ENCODE results near the gene TNFRSF6B.

Gene TNFRSF6B

DNA sequence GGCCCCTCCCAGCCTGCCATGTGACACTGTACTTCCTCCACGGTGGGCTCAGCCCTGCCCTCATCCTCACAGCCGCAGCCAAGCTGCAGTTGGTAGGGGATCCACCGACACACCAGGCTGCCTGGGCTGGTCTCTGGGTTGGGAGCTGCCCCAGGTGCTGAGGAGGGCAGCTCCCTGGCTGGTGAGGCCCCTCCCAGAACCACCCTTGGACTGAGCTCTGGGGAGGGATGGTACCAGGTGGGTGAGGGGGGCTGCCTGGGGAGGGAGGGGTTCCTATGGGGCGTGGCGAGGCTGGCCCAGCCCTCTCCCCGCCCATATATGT is 185 bp upstream of the TNFRSF6B start:
- peak; percentile 3 for ATAC-seq

DNA sequence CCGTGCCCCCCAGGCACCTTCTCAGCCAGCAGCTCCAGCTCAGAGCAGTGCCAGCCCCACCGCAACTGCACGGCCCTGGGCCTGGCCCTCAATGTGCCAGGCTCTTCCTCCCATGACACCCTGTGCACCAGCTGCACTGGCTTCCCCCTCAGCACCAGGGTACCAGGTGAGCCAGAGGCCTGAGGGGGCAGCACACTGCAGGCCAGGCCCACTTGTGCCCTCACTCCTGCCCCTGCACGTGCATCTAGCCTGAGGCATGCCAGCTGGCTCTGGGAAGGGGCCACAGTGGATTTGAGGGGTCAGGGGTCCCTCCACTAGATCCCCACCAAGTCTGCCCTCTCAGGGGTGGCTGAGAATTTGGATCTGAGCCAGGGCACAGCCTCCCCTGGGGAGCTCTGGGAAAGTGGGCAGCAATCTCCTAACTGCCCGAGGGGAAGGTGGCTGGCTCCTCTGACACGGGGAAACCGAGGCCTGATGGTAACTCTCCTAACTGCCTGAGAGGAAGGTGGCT is 960 bp downstream of the TNFRSF6B start:
- TF ChIP-seq TOX (CRISPR knock-in tag; IDR thresholded peaks at IDR 0.05; ENCODE audit: borderline replicate concordance): no peak
- TF ChIP-seq PPARA (CRISPR knock-in tag; IDR thresholded peaks at IDR 0.05; ENCODE audit: borderline replicate concordance): no peak
- no peak for TF ChIP-seq ARNTL (CRISPR knock-in tag; IDR thresholded peaks at IDR 0.05; ENCODE audit: borderline replicate concordance, low read depth)
- TF ChIP-seq ZFP3 (CRISPR knock-in tag; IDR thresholded peaks at IDR 0.05): no peak
- ATAC-seq: peak; percentile 0; the same call in 1 of the 3 replicates

More for the DNA sequence above, 185 bp upstream of the TNFRSF6B start:
- TF ChIP-seq SNAI2 (CRISPR knock-in tag; IDR thresholded peaks at IDR 0.05) (no peak), RARB (CRISPR knock-in tag; IDR thresholded peaks at IDR 0.05) (no peak)

DNA sequence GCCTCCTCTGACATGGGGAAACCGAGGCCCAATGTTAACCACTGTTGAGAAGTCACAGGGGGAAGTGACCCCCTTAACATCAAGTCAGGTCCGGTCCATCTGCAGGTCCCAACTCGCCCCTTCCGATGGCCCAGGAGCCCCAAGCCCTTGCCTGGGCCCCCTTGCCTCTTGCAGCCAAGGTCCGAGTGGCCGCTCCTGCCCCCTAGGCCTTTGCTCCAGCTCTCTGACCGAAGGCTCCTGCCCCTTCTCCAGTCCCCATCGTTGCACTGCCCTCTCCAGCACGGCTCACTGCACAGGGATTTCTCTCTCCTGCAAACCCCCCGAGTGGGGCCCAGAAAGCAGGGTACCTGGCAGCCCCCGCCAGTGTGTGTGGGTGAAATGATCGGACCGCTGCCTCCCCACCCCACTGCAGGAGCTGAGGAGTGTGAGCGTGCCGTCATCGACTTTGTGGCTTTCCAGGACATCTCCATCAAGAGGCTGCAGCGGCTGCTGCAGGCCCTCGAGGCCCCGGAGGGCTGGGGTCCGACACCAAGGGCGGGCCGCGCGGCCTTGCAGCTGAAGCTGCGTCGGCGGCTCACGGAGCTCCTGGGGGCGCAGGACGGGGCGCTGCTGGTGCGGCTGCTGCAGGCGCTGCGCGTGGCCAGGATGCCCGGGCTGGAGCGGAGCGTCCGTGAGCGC is 1.6 kb downstream of the TNFRSF6B start:
- ATAC-seq: no peak
- TF ChIP-seq ZFP30 (CRISPR knock-in tag; IDR thresholded peaks at IDR 0.05) (no peak), ESRRG (CRISPR knock-in tag; IDR thresholded peaks at IDR 0.05) (no peak), ISL1 (CRISPR knock-in tag; IDR thresholded peaks at IDR 0.05) (no peak), TOX (CRISPR knock-in tag; IDR thresholded peaks at IDR 0.05; ENCODE audit: borderline replicate concordance) (no peak), ZNF8 (CRISPR knock-in tag; IDR thresholded peaks at IDR 0.05) (no peak), BACH2 (CRISPR knock-in tag; IDR thresholded peaks at IDR 0.05; ENCODE audit: borderline replicate concordance) (no peak)

DNA sequence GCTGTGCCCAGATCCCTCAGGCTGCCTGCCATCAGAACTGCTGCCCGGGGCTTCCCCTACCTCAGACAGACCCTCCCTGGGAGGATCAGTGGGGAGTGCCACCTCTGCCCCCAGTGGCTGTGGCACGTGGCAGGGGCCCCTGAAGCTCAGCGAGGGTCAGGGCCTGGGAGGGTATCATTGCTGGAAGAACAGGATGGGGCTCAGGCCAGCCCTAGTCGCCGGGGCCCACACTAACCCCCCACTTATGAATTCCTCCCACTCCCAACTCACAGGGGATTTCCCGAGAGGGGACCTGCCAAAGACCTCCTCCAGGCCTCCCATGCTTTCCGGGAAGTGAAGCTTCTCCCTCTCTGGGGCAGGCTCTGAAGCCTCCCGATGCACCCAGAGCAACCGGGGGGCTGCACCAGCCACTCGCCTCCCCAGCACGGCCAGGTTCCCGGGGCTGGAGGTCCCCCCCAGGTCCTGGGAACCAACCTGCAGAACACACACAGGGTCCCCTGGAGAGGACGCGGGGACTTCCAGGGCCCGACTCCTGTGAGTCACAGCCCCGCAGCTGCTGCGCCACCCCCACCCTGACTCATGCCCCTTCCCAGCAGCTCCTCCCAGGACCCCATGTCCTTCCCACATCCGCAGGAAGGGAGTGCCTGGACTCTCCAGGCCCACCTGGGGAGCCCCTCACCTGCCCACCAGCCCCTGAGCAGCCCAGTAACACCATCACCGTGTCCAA is 2.5 kb downstream of the TNFRSF6B start:
- peak; percentile 67 for ATAC-seq
- TF ChIP-seq GLIS3 (CRISPR knock-in tag; IDR thresholded peaks at IDR 0.05) (peak; percentile 10; the same call in 1 of the 2 replicates), ZNF8 (CRISPR knock-in tag; IDR thresholded peaks at IDR 0.05) (0 out of 2 replicates have a peak, but pooled peaks have one; percentile 18), TCF4 (CRISPR knock-in tag; IDR thresholded peaks at IDR 0.05; ENCODE audit: borderline replicate concordance) (no peak), ARNTL (CRISPR knock-in tag; IDR thresholded peaks at IDR 0.05; ENCODE audit: borderline replicate concordance, low read depth) (no peak), BACH2 (CRISPR knock-in tag; IDR thresholded peaks at IDR 0.05; ENCODE audit: borderline replicate concordance) (no peak), CSDC2 (CRISPR knock-in tag; IDR thresholded peaks at IDR 0.05) (no peak), ZFP3 (CRISPR knock-in tag; IDR thresholded peaks at IDR 0.05) (no peak)
- TF ChIP-seq, protein P1, sequence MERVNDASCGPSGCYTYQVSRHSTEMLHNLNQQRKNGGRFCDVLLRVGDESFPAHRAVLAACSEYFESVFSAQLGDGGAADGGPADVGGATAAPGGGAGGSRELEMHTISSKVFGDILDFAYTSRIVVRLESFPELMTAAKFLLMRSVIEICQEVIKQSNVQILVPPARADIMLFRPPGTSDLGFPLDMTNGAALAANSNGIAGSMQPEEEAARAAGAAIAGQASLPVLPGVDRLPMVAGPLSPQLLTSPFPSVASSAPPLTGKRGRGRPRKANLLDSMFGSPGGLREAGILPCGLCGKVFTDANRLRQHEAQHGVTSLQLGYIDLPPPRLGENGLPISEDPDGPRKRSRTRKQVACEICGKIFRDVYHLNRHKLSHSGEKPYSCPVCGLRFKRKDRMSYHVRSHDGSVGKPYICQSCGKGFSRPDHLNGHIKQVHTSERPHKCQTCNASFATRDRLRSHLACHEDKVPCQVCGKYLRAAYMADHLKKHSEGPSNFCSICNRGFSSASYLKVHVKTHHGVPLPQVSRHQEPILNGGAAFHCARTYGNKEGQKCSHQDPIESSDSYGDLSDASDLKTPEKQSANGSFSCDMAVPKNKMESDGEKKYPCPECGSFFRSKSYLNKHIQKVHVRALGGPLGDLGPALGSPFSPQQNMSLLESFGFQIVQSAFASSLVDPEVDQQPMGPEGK (CRISPR knock-in tag; IDR thresholded peaks at IDR 0.05; ENCODE audit: borderline replicate concordance): 0 out of 2 replicates have a peak, but pooled peaks have one; percentile 21
- TF ChIP-seq, protein P2, sequence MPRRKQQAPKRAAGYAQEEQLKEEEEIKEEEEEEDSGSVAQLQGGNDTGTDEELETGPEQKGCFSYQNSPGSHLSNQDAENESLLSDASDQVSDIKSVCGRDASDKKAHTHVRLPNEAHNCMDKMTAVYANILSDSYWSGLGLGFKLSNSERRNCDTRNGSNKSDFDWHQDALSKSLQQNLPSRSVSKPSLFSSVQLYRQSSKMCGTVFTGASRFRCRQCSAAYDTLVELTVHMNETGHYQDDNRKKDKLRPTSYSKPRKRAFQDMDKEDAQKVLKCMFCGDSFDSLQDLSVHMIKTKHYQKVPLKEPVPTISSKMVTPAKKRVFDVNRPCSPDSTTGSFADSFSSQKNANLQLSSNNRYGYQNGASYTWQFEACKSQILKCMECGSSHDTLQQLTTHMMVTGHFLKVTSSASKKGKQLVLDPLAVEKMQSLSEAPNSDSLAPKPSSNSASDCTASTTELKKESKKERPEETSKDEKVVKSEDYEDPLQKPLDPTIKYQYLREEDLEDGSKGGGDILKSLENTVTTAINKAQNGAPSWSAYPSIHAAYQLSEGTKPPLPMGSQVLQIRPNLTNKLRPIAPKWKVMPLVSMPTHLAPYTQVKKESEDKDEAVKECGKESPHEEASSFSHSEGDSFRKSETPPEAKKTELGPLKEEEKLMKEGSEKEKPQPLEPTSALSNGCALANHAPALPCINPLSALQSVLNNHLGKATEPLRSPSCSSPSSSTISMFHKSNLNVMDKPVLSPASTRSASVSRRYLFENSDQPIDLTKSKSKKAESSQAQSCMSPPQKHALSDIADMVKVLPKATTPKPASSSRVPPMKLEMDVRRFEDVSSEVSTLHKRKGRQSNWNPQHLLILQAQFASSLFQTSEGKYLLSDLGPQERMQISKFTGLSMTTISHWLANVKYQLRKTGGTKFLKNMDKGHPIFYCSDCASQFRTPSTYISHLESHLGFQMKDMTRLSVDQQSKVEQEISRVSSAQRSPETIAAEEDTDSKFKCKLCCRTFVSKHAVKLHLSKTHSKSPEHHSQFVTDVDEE (CRISPR knock-in tag; IDR thresholded peaks at IDR 0.05): no peak
- TF ChIP-seq, protein P3, sequence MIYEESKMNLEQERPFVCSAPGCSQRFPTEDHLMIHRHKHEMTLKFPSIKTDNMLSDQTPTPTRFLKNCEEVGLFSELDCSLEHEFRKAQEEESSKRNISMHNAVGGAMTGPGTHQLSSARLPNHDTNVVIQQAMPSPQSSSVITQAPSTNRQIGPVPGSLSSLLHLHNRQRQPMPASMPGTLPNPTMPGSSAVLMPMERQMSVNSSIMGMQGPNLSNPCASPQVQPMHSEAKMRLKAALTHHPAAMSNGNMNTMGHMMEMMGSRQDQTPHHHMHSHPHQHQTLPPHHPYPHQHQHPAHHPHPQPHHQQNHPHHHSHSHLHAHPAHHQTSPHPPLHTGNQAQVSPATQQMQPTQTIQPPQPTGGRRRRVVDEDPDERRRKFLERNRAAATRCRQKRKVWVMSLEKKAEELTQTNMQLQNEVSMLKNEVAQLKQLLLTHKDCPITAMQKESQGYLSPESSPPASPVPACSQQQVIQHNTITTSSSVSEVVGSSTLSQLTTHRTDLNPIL (CRISPR knock-in tag; IDR thresholded peaks at IDR 0.05; ENCODE audit: low read depth): no peak
- TF ChIP-seq, protein P4, sequence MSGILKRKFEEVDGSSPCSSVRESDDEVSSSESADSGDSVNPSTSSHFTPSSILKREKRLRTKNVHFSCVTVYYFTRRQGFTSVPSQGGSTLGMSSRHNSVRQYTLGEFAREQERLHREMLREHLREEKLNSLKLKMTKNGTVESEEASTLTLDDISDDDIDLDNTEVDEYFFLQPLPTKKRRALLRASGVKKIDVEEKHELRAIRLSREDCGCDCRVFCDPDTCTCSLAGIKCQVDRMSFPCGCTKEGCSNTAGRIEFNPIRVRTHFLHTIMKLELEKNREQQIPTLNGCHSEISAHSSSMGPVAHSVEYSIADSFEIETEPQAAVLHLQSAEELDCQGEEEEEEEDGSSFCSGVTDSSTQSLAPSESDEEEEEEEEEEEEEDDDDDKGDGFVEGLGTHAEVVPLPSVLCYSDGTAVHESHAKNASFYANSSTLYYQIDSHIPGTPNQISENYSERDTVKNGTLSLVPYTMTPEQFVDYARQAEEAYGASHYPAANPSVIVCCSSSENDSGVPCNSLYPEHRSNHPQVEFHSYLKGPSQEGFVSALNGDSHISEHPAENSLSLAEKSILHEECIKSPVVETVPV (CRISPR knock-in tag; IDR thresholded peaks at IDR 0.05): no peak

Measured in SK-N-SH treated with all-trans-retinoic acid at 6 μM for 48 hours (cell line).